Progenitor cell of endocrine pancreas (in vitro differentiated cells): Measurements from ENCODE around the gene GPER1. TPM values are rescaled to one million over a fixed set of nuclear protein-coding genes. Genes with fewer than 3 reads are reported as not detected.

Experiments
- DNase-seq: peaks from one replicate; pipeline ENCODE4 v3.0.0; 2021; ENCODE audit warnings: low spot score; ENCODE audit not compliant: unreplicated experiment
- H3K27ac Mint-ChIP-seq: 2 replicates; pipeline ENCODE4 v1.8.0; 2021; ENCODE audit warnings: mild to moderate bottlenecking, moderate library complexity, mixed read lengths
- H3K27me3 Mint-ChIP-seq: 2 replicates; pipeline ENCODE4 v1.8.0; 2021; ENCODE audit warnings: mixed read lengths
- H3K36me3 Mint-ChIP-seq: 2 replicates; pipeline ENCODE4 v1.8.0; 2022; ENCODE audit warnings: mixed read lengths; ENCODE audit not compliant: insufficient read depth
- H3K4me1 Mint-ChIP-seq: 2 replicates; pipeline ENCODE4 v1.8.0; 2021; ENCODE audit warnings: low read depth, mixed read lengths
- H3K4me3 Mint-ChIP-seq: 2 replicates; pipeline ENCODE4 v1.8.0; 2021; ENCODE audit warnings: low read depth, mild to moderate bottlenecking, moderate library complexity, mixed read lengths
- H3K9me3 Mint-ChIP-seq: 2 replicates; pipeline ENCODE4 v1.8.0; 2021; ENCODE audit warnings: low read depth, mixed read lengths
- total RNA-seq: library from RNA; stranded (reverse); gene quantifications from 2 replicates; pipeline ENCODE4 v1.2.1, GENCODE V29; 2021
- TF ChIP-seq, protein P1 (sequence below): fragments of 200-600 bp; sonication (generic); IDR thresholded peaks from one replicate; pipeline ENCODE4 v1.5.0; 2021; ENCODE audit warnings: antibody characterized with exemption, mild to moderate bottlenecking; ENCODE audit not compliant: unreplicated experiment

GPER1 gene
- total RNA-seq, 1 donor from 2014 or later = 0.50 TPM

GRCh38 chr7:1074593-1075431, 13.1 kb upstream of the GPER1 start:
- TF ChIP-seq, protein P1, sequence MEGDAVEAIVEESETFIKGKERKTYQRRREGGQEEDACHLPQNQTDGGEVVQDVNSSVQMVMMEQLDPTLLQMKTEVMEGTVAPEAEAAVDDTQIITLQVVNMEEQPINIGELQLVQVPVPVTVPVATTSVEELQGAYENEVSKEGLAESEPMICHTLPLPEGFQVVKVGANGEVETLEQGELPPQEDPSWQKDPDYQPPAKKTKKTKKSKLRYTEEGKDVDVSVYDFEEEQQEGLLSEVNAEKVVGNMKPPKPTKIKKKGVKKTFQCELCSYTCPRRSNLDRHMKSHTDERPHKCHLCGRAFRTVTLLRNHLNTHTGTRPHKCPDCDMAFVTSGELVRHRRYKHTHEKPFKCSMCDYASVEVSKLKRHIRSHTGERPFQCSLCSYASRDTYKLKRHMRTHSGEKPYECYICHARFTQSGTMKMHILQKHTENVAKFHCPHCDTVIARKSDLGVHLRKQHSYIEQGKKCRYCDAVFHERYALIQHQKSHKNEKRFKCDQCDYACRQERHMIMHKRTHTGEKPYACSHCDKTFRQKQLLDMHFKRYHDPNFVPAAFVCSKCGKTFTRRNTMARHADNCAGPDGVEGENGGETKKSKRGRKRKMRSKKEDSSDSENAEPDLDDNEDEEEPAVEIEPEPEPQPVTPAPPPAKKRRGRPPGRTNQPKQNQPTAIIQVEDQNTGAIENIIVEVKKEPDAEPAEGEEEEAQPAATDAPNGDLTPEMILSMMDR = no peak
- Mint-ChIP-seq H3K9me3 (no peaks in the 10 kb centered on the region), H3K27me3 (no peaks in the 10 kb centered on the region), H3K4me1 (peaks cover 16% of the 10 kb centered on the region), H3K27ac (no peak overlapping the region), H3K4me3 (no peak overlapping the region), H3K36me3 (no peaks in the 10 kb centered on the region)
- no peak for DNase-seq

DNA sequence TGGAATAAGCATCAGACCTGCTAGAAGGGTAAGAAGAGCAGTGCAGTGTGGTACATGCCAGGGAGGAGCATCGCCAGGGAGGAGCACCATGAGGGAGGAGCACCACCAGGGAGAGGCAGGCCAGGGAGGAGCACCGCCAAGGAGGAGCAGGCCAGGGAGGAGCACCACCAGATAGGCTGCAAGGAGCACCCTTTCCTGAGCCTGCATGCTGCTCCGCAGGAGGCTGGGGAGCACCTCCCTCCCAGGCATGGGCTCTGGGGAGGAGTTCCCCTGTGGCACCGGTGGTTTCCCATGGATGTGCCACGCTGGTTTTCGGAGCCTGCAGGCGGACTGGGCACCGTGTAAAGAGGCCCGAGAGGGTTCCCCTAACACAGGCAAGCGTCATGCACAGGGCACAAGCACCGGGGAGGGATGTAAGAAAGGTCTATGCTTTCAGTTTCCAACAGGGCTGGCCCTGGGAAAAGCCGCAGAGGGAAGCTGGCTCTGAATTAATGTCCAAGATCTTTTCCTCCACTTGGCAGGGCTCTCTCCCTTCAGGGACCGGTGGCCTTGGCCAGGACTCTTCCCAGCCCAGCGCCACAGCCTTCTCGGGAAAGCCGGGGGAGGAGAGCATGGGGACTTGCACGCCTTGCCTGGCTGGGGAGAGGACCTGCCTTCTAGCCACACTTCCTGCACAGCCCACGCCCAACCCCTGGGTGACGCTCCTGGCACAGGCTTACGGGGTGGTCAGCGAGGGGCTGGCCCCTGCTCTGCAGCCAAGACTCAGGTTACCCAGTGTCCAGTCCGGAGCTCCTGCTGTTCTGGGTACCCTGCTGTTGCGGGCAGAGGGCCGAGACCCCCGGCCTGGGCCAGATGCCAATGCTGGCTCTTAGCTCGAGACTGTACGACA, 11.5 kb upstream of the GPER1 start:
- Mint-ChIP-seq H3K4me3 (no peak overlapping the region), H3K4me1 (peaks cover 17% of the 10 kb centered on the region), H3K27me3 (no peaks in the 10 kb centered on the region), H3K36me3 (no peaks in the 10 kb centered on the region), H3K27ac (no peak overlapping the region), H3K9me3 (no peaks in the 10 kb centered on the region)
- TF ChIP-seq, protein P1 = no peak
- DNase-seq = no peak

DNA sequence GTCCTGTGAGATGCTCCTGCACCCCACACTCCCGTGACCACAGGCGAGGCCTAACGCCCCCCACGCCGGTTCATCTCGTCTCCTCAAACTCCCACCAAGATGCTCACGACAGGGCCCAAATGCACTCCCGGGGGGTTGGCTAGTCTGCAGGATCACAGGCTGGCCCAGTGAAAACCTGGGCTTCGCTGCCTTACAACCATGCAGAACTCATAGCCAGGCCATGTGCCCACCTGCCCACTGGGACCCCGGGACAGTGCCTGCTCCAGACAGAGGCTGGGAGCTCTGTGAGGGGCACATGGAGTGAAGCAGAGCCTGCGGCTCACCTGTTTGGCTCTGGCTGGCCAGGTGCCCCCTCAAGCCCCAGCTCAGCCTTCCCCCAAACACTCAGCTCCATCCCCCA, 9.4 kb upstream of the GPER1 start:
- Mint-ChIP-seq H3K27ac (no peak overlapping the region), H3K4me3 (no peak overlapping the region), H3K9me3 (no peaks in the 10 kb centered on the region), H3K4me1 (peaks cover 15% of the 10 kb centered on the region), H3K27me3 (no peaks in the 10 kb centered on the region), H3K36me3 (peaks cover 2% of the 10 kb centered on the region)
- no peak for DNase-seq
- TF ChIP-seq, protein P1 = no peak

- no peak for DNase-seq
- no peaks in the 10 kb centered on the region for H3K27me3 Mint-ChIP-seq
- H3K27ac Mint-ChIP-seq = peak overlapping the region; percentile 64
- peaks cover 15% of the 10 kb centered on the region for H3K4me1 Mint-ChIP-seq
- no peaks in the 10 kb centered on the region for H3K9me3 Mint-ChIP-seq
- TF ChIP-seq, protein P1 = no peak
- H3K4me3 Mint-ChIP-seq = no peak overlapping the region
- H3K36me3 Mint-ChIP-seq = peaks cover 2% of the 10 kb centered on the region
Observed at GRCh38 chr7:1078985-1079384, 8.9 kb upstream of the GPER1 start.

DNA sequence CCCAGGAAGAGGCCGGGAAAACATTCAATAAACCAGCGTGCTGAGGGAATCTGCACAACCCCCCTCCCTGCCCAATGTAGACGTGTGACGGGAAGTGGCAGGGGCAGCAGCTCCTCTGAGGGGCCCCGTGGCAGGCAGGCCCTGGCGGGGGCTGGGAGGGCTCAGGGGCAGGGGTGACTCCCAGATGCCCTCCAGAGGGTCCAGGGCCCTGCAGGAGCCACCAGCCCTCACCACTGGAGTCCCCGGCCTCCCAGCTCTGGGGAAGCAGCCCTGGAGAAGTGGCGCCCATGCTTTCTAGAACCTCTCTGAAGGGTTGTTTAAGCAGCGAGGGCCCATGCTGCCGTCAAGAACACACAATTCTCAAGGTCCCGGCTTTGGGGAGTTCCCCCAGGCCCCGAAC, 8.4 kb upstream of the GPER1 start:
- no peak overlapping the region for H3K4me3 Mint-ChIP-seq
- peaks cover 13% of the 10 kb centered on the region for H3K4me1 Mint-ChIP-seq
- no peaks in the 10 kb centered on the region for H3K27me3 Mint-ChIP-seq
- peaks cover 2% of the 10 kb centered on the region for H3K36me3 Mint-ChIP-seq
- no peaks in the 10 kb centered on the region for H3K9me3 Mint-ChIP-seq
- H3K27ac Mint-ChIP-seq = peak overlapping the region; percentile 64
- no peak for DNase-seq
- TF ChIP-seq, protein P1 = no peak
